ENCODE measurements around the gene COPS7B.

DNA sequence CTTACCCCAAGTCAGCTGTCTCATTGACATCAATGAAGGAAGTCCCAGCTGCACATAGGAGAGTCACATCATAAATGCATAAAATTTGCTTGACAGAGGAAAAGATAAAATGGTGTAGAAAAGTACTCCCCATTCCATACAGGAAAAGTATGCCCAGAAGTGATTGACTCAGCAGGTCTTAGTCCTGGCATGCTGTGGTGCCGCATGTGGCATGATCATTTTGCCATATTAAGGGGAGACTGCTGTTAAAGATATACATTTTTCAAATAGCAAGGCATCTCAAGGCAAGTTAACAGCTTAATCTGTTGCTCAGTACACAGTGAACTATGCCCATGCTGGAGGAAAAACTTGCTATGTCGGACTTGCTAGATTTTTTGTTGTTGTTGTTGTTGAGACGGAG lies 8.1 kb downstream of the COPS7B start:
- TF ChIP-seq SREBF2 (IDR thresholded peaks at IDR 0.05; ENCODE audit: low read length) (no peak), POLR2A (IDR thresholded peaks at IDR 0.05; ENCODE audit: low read depth, low read length) (no peak), JUNB (IDR thresholded peaks at IDR 0.05) (no peak), POLR2AphosphoS5 (IDR thresholded peaks at IDR 0.05; ENCODE audit: low read length) (no peak)
- TF ChIP-seq, protein P1, sequence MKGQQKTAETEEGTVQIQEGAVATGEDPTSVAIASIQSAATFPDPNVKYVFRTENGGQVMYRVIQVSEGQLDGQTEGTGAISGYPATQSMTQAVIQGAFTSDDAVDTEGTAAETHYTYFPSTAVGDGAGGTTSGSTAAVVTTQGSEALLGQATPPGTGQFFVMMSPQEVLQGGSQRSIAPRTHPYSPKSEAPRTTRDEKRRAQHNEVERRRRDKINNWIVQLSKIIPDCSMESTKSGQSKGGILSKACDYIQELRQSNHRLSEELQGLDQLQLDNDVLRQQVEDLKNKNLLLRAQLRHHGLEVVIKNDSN (IDR thresholded peaks at IDR 0.05; ENCODE audit: borderline replicate concordance, extremely low read length, insufficient read depth, low read depth, low read length): no peak

Measured in GM12878 (cell line).